GM21367 (cell line): ENCODE measurements around the gene BTBD1.
A peak's percentile ranks its signal among the peaks of the same experiment; 100 is the strongest.
"Not testable (repeated sequence)": the region's sequence is repeated elsewhere in the genome, so short reads cannot be mapped to it uniquely, and the experiment has no call there.

Source experiments
- ATAC-seq: cut with Tn5 transposase; IDR thresholded peaks from one replicate; pipeline ENCODE4 v1.9.1; 2021; ENCODE audit not compliant: unreplicated experiment

The BTBD1 gene

DNA sequence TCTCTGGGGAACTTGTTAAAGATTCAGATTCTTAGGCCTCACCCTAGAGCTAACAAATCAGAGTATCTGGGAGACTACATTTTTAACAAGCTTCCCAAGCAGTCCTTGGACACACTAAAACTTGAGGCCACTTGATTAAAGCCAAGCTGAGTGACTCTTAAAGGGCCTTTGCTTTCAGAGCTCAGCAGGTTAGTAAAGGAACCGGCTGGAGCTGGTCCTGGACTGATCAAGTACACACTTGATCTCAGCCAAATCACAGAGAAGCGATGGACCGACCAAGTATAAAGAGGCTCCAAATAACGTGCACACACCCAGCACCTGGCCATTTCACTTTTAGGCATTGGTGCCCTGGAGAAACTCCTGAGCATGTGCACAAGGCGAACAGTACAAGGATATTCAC, 27.5 kb upstream of the BTBD1 start:
- no peak for ATAC-seq

DNA sequence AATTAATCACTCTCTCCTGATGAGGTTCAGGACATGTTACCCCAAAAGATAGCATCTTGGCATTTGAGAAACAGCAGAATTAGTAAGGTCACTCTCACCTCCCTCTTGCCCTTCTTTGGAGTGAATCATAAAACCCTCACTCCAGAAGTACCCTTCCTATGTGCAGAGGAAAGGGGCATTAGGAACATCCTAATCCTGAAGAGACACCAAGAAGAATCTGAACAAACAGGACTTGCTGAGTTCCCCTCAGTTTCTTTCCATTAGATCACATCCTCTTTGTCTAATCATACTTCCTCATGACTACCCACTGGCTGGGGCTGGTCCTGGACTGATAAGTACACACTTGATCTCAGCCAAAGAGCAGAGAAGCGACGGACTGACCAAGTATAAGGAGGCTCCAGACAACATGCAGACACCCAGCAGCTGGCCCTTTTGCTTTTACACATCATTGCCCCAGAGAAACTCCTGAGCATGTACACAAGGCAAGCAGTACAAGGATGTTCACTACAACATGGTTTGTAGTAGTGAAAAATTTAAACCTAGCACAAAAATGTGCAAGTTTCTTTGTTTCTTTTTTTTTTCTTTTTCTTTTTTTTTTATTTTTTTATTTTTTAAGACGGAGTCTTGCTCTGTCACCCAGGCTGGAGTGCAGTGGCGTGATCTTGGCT, 25.4 kb upstream of the BTBD1 start:
- peak; percentile 88 for ATAC-seq

DNA sequence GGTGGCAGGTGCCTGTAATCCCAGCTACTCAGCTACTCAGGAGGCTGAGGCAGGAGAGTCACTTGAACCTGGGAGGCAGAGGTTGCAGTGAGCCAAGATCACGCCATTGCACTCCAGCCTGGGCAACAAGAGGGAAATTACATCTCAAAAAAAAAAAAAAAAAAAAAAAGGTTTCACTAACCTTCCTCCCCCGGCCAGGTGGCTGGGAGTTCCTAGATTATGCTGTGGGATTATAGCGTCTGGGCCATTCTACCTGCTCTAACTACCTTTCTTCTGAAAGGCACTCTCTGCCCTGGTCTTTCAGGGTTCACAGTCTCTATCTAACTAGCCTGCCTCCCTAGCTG, 24.9 kb upstream of the BTBD1 start:
- ATAC-seq, result not testable (repeated sequence)

DNA sequence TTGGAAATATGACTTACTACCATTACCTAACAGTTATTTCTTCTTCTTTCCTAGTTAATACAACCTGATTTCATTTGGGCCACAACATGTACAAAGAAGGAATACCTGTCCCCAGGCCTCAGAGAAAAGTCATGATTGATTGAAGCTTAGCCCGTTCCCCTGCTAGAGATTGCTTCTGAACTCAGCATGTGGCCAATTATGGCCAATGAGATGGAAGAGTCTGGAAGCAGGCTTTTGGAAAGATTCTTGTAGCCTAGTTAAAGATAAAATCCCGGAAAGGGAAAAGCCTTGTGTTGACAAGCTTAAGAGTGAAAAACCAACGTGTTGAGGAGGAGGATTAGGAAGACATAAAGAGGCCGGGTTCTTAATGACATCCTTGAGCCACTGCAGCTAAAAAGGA, 23.4 kb upstream of the BTBD1 start:
- ATAC-seq, result no peak

DNA sequence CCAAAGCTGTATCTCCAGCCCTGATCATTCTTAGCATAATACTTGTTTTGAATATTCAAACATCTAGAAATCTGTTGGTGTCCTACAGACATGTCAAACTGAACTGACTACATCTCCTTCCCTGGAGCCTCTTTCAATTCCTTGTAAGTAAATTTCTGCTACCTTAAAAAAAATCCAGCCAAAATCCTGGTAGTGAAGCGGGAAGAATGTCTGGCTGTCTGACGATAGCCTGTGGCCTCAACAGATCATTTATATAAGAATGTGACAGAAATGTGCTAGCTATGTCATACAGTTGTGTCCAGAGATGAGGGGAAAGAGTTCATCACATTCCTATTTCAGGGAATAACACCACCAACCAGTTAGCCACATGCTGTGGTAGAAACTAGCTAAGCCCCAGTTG, 21.8 kb upstream of the BTBD1 start:
- no peak for ATAC-seq

DNA sequence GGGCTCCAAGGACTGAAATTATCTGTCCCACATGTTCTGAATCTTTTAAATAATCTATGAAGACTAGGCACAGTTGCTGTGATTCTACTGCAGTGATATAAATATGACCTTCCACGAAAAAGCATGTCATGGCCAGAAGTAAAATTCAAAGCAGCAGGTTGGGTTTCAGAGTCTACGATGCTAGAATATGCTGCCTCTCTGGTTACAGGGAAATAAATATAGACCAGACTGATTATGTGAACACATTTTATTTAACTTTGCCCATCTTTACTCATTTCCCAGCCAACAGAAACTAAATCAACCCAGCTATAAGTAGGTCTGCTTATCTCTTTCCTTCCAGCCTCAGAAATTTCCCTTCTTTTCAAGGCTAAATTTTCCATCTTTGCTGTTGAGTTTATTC, 20.5 kb upstream of the BTBD1 start:
- ATAC-seq, result no peak

DNA sequence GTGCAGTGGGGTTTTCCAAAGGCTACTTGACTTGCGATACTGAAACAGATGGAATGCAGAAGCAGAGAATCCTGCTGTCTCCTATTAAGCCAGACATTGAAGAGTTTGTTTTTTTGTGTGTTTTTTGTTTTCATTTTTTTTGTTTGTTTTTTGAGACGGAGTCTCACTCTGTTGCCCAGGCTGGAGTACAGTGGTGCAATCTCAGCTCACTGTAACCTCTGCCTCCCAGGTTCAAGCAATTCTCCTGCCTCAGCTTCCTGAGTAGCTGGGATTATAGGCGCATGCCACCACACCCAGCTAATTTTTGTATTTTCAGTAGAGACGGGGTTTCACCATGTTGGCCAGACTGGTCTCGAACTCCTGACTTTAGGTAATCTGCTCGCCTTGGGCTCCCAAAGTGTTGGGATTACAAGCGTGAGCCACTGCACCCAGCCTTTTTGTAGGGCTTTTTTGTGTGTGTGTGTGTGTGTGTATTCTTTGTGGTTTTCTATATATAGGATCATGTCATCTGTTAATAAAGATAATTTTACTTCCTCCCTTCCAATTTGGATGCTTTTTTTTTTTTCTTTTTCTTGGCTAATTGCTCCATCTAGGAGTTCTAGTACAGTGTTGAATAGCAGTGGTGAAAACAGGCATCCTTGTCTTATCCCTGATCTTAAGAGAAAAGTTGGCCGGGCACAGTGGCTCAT, 19.0 kb upstream of the BTBD1 start:
- ATAC-seq, result not testable (repeated sequence)

DNA sequence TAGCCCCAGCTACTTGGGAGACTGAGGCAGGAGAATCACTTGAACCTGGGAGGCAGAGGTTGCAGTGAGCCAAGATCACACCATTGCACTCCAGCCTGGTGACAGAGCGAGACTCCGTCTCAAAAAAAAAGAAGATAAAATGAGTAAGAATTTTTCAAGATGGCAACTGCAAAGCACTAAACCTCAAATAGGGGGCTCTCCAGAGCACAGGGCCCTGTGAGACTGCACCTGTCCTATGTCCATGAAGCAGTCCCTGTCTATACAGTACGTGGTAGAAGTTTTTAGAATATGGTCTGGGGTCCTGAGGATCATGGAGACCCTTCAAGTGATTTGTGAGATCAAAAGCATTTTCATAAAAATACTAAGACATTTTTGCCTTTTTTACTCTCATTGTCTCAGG, 18.4 kb upstream of the BTBD1 start:
- not testable (repeated sequence) for ATAC-seq

DNA sequence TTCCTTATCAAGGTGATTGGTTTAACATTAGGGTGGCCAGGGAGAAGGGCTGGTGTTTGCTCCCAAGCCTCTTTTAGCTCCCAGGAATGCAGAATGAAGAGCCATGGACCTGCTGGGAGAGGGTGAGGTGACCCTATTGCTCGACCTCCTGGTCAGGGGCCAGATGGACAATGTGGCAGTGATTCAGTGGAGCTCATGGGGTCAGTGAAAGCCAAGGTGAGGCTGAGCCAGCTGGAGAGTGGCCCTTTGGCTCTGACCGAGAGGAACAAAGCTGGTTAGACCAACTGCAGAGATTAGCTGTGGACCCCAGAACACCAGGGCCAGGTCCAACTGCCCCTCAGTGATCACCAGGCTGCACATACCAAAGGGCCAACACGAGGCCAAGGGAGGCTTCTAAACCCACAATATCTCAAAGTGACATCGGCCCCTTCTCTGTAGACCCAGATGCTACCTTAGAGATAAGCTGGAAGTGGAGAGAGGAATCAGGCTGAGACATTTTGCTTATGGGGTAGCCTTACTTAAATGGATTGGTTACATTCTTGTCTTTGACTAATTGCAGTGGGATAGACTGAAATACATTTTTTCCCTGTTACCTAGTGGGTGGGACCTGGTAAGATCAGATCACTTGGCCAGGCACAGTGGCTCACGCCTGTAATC, 15.8 kb upstream of the BTBD1 start:
- ATAC-seq, result no peak

DNA sequence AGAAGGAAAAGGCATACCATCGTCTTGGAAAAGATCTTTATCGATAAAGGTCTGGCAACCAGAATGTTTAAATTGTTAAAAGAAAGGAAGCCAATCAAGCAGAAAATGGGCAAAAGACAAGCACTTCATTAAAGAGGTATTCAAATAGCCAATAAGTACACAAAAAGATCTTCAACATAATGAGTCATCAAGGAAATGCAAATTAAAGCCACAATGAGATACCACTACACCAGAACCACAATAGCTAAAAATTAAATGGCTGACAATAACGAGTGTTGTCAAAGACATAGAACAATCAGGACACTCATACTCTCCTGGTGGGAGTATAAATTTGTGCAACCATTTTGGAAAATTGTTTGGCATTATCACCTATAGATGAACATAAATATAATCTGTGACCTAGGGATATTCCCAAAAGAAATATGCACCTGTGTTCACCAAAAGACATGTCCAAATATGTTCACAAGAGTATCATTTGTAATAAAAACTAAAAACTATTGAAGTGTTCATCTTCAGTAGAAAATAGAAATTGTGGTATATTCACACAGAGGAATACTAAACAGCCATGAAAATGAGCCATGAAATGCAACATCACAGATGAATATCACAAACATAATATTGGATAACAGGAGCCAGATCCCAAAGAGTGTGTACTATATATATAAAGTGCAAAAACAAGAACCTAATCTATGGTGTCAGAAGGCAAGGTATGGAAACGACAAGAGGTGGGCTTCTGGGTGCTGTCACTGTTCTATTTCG, 14.4 kb upstream of the BTBD1 start:
- no peak for ATAC-seq

DNA sequence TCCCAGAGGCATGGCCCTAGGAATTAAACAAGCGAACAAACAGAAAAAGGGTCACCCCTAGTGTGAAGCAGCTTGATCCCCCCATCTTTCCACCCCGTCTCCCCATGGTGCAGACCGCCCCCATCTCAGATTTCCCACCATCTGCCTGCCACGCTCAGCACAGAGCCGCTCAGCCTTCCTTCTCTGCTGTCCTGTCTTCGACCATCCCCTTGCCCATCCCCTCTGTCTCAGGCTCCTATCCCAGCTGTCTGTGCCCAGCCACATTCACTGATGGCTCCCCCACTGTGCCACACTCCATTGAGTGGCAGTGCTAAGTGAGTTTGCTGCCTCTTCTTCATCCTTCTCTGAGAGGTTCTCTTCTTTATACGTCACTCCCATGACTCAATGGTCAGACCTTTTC, 11.7 kb upstream of the BTBD1 start:
- ATAC-seq, result no peak

DNA sequence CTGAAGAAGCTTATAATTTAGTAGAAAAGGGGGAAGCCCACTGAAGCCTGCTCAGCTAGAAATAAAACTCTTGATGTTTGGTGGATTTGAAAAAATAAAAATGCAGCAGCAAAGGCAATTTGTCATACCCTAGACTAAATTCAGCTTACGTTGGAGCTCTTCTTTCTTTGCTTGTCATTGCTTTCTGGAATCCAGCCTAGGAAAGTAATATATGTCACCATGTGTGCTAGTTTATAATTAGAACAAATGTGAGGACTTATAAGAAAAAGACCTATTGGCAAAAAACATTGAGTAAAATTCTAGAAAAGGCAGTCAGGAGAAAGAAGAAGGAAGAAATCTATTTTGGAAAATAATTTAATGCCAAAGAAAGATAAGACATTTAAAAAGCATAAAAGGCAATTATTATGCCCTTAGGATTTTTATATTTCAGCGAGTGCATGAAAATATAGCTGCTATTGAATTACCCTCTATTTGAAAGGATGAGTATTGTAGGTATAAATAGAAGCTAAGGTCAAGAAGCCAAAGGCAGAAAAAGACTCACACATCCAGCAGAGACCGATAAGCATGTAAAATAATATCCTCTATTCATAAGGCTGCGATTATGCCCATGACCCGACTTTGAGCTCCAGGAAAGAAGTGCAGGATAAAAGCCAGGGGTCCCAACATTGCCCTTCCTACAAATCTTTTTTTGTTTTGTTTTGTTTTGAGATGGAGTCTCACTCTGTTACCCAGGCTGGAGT, 10.6 kb upstream of the BTBD1 start:
- no peak for ATAC-seq

DNA sequence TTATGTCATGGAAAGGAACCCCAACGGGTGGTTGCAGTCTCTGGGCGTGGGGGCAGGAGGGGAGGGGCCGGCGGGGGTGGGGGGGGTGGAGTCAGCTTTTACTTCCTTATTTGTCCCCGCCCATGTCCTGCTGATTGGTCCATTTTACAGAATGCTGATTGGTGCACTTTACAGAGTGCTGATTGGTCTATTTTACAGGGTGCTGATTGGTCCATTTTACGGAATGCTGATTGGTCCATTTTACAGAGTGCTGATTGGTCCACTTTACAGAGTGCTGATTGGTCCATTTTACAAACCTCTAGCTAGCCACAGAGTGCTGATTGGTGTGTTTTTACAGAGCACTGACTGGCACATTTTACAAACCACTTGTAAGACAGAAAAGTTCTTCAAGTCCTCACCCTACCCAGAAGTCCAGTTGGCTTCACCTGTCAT, 2.2 kb upstream of the BTBD1 start:
- ATAC-seq, result not testable (repeated sequence)

DNA sequence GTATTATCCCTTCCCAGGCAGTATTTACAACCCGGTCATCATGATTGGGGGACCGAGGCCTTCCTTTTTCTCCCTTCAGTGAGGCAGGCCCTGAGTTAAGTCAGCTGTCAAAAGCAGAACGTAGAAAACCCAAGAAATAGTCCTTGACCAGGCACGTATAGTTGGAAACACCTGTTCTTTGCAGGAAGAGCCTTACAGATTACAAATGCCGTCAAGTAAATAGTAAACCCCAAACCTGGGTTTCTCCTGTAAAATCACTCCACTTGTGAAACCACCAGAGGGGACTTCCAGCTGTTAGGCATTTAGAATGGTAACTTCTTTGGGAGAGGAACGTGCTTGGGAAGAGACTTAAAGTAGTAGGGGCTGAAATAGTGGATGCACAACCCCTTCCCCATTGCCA, 1.0 kb upstream of the BTBD1 start:
- no peak for ATAC-seq

DNA sequence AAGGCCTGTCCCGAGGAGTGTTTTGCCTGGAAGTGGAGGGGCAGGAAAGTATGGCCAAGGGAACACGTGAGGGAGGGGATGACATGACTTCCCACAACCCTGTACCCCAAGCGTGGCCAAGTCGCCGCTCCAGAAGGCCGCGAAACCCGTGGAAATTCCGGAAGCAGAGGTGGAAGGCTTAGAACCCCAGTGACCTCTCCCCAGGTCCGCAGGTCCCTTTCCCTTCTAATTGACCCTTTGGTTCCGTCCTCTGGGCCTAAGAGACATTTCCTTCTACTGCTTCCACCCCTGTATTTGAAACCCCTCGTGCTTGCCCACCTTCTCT, 548 bp upstream of the BTBD1 start:
- no peak for ATAC-seq

DNA sequence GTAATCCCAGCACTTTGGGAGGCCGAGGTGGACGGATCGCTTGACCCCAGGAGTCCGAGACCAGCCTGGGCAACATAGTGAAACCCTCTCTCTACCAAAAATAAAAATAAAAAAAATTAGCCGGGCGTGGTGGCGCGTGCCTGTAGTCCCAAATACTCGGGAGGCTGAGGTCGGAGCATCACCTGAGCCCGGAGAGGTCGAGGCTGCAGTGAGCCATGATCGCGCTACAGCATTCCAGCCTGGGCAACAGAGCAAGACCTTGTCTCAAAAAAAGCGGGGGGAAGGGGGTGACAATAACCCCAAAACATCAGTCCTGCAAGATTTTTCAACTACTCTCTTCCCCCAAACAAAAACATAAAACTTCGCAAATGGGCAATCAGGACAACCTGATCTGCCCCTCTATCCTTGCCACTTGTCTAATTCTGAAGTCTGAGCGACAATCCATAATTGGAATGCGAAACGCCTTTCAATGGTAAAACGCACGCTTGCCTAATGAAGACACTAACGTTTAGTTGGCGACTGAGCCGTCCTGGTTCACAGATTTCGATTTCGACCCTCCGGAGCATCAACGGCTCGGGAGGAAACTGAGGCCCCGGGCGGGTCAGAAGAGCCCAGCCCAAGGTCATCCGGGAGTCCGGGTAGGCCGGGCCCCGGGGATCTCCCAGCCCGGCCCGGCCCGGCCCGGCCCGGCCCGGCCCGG, 868 bp downstream of the BTBD1 start:
- ATAC-seq, result peak; percentile 1

DNA sequence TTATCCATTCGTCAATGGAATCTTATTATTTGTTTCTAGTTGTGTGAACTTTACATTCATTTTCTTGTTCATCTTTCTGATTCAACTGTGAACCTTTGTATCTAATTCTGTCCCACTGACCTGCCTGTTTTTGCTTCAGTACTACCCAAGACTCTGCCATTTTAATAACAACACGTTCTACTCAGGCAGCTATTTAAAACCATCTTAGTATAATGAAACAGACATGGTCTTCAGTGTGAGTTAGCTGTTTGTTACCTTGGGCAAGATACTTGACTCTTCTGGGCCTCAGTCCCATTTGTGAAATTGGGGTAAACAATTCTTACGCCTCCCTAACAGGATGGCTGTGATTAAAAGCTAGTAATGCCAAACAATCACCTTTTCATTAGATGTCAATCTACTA, 1.6 kb downstream of the BTBD1 start:
- ATAC-seq, result no peak

DNA sequence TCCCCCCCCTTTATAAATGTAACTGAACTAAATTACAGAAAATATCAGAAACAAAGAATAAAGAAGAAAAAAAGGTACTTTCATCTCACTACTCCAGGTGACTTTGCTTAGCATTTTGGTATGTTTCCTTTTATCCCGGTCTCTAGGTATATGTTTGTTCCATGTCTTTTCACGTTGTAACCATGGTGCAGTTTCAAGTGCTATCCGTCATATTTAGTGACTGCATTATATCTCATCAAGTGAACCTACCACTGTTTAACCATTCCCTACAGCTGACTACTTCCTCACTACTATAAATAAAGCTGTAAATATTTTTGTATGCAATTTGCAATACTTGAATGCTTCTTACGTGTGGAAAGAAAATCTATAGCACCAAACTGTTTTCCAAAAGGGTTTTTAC, 2.2 kb downstream of the BTBD1 start:
- ATAC-seq, result no peak

DNA sequence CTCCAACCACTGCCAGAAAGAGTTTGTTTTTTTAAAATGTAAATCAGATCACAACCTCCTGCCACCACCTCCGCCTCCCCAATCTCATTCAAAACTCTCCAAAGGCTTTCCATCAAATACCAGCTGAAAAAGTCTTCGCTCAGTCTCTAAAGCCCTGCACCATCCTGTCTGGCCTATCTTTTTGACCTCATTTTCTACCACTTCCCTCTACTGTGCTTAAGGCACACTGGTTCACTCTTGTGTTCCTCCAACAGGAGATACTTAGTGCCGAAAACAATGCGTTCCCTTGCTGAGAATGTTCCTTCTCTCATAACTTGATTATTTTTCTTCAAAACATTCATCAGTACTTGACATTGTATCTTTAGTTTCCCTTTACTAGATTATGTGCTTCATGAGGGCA, 3.5 kb downstream of the BTBD1 start:
- ATAC-seq, result no peak

DNA sequence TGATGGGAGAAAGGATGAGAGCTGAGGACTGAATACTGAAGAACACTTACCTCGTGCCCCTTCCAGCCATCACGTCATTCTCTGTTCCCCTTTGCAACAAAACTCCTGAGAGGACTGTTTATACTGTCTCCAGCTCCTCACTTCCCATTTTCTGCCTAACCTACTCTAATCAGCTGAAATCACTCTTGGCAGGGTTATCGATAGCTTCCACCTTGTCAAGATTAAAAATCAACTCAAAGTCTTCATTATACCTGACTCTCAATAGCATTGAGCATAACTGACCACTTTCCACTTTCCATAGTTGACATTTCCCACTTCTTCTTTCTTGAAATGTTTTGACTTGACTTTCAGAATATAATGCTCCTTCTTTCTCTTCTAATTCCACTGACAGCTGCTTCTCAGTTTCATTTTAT, 4.3 kb downstream of the BTBD1 start:
- no peak for ATAC-seq

DNA sequence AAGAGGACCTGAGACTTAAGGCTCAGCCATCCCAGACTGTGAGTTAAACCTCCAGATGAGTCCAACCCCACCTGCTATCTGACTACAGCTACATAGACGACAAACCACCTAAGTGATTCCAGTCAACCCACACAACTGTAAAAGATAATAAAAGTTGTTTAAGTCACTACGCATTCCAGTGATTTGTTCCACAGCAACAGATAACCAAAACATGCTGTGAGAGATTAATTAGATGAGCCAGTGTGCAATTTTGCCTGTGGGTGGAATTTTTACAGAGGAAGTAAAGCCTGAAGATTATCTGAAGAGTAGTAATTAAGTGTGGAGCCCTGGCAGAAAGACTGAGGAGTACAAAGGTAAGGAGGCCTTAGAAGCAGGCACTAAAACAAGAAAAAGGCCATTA, 5.4 kb downstream of the BTBD1 start:
- no peak for ATAC-seq
